GM18502 (cell line): ENCODE measurements around the gene GPATCH8.

Experiments used
- ATAC-seq: cut with Tn5 transposase; IDR thresholded peaks from one replicate; pipeline ENCODE4 v1.9.1; 2021; ENCODE audit warnings: mild to moderate bottlenecking; ENCODE audit not compliant: unreplicated experiment, poor library complexity

Gene GPATCH8

GRCh38 chr17:44465897-44466296, 37.3 kb downstream of the GPATCH8 start:
- no peak for ATAC-seq

- ATAC-seq, result no peak
Measured at GRCh38 chr17:44465276-44465675, 37.9 kb downstream of the GPATCH8 start.

GRCh38 chr17:44464037-44464436, 39.2 kb downstream of the GPATCH8 start:
- ATAC-seq, result no peak

GRCh38 chr17:44451832-44452231, 51.4 kb downstream of the GPATCH8 start:
- no peak for ATAC-seq

- no peak for ATAC-seq
Measured at GRCh38 chr17:44451016-44451627, 52.1 kb downstream of the GPATCH8 start.

- ATAC-seq, result no peak
Measured at GRCh38 chr17:44448412-44448811, 54.8 kb downstream of the GPATCH8 start.

GRCh38 chr17:44444735-44445105, 58.5 kb downstream of the GPATCH8 start:
- no peak for ATAC-seq

- no peak for ATAC-seq
Measured at GRCh38 chr17:44442806-44443205, 60.4 kb downstream of the GPATCH8 start.

- ATAC-seq, result no peak
Measured at GRCh38 chr17:44439168-44439567, 64.0 kb downstream of the GPATCH8 start.

GRCh38 chr17:44438636-44439035, 64.6 kb downstream of the GPATCH8 start:
- no peak for ATAC-seq

- no peak for ATAC-seq
Measured at GRCh38 chr17:44436336-44436735, 66.9 kb downstream of the GPATCH8 start.

- no peak for ATAC-seq
Measured at GRCh38 chr17:44432254-44433157, 70.7 kb downstream of the GPATCH8 start.

- no peak for ATAC-seq
Measured at GRCh38 chr17:44424828-44425461, 78.3 kb downstream of the GPATCH8 start.

- peak; percentile 47 for ATAC-seq
Measured at GRCh38 chr17:44417553-44417952, 85.7 kb downstream of the GPATCH8 start.

GRCh38 chr17:44416558-44417289, 86.5 kb downstream of the GPATCH8 start:
- ATAC-seq, result no peak

GRCh38 chr17:44414394-44415155, 88.6 kb downstream of the GPATCH8 start:
- no peak for ATAC-seq

- no peak for ATAC-seq
Measured at GRCh38 chr17:44409309-44410028, 93.7 kb downstream of the GPATCH8 start.

GRCh38 chr17:44408786-44409185, 94.4 kb downstream of the GPATCH8 start:
- no peak for ATAC-seq

- ATAC-seq, result no peak
Measured at GRCh38 chr17:44402564-44403172, 100.5 kb downstream of the GPATCH8 start.
